Stimulated activated CD4-positive, alpha-beta T cell treated with anti-CD3 and anti-CD28 coated beads, Interleukin-15, amount 100 ng/mL, for 48 hours (primary cell): ENCODE measurements around the gene RNASE12.
"Not testable (repeated sequence)": the region's sequence is repeated elsewhere in the genome, so short reads cannot be mapped to it uniquely, and the experiment has no call there.

Experiments used
- DNase-seq, 2 donors: peaks; one replicate each; pipeline ENCODE4 v3.0.0-alpha.2; 2020; ENCODE audit warnings: low read depth in 2 of 2

The RNASE12 gene, protein sequence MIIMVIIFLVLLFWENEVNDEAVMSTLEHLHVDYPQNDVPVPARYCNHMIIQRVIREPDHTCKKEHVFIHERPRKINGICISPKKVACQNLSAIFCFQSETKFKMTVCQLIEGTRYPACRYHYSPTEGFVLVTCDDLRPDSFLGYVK

DNA sequence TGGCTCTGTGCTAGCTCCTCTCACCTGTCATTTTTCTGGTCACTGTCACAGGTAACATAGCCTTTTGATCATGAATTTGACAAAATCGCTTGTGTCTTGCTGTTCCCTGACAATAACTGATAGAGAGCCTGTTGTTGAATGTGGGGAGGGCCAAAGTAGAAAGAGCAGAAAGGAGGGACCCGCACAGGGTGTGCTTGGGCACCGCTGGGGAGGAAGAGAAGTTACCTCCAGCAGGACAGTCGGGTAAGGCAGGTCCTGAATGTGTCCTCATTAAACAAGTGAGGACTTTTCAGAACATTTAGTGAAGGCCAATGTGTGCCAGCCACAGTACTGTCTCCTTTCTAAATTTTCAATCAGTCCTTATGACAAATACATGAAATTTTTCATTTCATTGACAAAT is at the start of gene RNASE12:
Gene RNASE12, minus strand, starts transcription at position 142 of the 400 bp plus-strand sequence. CDS start 653 bp downstream, outside the sequence.
- no peak for DNase-seq

DNA sequence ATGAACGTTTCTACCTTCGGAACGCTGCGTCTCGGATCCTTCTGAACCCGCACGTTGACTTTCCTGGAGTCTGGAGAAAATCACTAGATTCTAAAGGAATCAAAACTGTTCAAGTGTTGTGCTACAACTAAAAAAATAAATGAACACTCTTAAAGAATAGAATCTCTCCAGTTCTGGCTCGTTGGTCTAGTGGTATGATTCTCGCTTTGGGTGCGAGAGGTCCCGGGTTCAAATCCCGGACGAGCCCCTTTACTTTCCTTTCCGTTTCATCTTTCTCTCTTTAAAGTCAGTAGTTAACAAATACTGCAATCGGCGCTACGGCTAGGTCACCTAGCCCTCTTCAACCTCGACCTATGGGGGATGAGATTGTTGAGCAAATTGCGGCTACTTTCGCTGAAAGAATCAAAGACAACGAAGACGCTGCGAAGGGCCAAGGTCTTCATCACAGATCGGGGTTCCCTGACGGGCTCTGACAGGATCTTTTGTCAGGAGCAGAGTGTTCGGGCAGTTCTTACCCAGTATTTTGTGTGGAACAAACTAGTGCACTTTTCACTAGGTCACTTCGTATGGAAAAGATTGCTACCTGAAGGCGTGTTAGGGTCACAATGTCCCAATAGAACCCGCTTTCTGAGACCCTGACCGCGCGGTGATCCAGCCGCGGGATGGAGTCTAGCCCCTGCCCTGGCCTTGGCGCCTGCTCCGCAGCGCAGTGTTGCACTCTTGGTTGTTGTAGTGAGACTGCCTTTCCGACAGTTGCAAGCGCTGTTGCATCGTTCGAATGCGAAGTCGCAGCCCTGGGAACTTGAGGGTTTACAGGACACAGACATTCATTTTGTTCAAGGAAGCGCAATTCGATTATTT is 41.9 kb upstream of the RNASE12 start:
- peak; percentile 57 to 72 for DNase-seq

DNA sequence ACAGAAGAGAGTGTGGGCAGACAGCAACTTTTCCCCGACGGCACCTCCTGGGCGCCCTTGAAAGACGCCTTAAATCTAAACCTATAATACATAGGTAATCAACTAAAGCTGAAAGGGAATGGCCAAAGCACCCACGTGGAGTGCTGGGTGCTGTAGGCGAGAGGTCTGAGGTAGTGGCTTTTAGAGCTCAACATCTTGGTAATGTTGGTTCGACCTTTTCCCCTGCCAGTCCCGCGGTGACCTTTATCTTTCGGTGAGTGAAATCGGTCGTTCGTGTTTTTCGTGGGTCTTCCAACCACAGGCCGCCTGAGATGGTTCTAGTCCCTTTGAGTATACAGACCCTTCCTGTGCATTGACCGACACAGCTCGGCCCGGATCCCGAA is 41.3 kb upstream of the RNASE12 start:
- no peak for DNase-seq

DNA sequence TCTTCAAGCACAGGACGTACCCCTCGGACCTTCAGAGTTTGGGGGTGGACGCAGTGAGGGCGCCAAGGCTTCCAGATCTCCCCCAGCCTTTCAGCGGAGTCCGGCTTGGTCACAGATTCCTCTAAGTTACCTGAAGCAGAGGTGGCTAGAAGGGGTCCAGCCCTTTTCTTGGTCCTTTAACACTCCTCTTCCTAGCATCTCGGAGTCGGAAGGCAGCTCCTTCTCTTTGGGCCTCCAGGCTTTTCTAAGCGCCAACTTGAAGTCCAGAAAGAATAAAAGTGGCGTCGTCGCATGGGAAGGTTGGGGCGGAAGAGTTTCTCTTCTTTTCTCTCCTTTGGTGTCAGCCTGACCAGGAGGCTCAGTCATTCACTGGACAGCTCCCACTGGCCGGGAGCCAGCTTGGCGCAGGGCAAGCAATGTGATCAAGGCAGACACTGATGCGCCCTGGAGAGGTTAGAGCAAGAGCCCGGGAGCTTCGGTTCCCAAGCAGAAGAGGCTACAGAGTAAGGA is 40.8 kb upstream of the RNASE12 start:
- no peak for DNase-seq

DNA sequence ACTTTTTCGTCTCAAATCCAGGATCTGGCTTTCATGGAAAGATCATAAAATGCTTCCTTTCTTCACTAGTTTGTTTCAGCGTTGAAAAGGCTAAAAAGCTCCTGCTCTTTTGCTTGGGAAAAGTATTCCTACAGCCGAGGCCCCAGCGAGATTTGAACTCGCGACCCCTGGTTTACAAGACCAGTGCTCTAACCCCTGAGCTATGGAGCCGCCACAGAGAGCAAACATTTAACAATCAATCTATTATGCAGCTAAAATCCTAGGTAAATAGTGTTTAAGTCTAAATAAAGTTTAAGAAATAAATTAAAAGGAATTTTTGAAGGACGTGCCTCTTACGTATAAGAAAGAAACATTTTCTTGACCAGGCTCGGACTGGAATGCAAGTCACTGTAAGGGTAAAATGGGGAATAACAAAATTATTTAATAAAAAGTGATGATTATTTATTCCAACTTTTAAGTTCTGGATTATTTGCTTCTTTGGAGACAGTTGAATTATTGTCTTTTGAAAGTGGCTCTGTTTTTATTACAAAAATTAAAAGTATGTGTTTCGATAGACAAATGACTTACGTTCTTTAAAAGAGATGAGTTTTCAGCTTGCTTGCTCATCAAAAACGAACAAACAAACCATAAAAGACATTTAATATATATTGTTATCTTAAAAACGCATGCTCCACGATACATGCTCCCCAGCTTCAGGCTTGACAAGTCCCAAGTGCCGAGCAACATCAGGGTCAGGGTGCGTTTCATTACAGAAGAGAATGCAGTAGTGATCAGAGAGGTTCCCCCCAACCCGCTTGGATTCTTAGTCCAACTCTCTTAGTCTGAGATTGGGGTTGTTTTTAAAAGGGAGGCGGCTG is 40.1 kb upstream of the RNASE12 start:
- DNase-seq: no peak

DNA sequence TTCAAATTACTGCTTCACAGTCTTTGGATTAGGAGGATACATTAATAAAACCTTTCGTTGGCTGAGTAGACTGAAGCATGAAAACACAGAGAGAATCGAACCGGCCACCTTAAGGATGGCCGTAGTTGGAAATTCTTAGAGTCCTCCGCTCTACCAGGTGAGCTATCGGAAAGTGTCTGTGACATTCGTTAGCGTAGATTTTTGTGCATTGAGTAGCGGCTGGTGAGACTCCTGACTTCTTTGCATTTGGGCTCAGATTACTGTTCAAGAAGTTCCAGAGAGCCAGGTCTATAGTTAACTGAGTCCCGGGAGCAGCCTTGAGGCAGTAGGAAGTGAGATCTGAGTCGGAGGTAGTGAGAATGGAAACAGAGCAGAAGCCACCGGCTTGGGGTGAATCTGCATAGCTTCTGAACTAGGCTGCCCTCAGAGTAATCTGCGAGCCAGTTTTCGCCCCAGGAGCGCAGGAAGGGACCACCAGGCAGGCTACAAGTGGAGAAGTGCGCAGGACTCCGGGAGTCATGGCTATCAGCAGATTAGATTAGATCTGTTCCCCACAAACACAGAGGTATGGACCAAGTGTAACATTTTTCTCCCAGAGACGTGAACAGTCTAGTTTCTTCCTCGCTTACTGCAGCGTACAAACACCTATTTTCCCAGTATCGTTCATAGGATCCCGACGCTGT is 39.3 kb upstream of the RNASE12 start:
- DNase-seq: no peak

DNA sequence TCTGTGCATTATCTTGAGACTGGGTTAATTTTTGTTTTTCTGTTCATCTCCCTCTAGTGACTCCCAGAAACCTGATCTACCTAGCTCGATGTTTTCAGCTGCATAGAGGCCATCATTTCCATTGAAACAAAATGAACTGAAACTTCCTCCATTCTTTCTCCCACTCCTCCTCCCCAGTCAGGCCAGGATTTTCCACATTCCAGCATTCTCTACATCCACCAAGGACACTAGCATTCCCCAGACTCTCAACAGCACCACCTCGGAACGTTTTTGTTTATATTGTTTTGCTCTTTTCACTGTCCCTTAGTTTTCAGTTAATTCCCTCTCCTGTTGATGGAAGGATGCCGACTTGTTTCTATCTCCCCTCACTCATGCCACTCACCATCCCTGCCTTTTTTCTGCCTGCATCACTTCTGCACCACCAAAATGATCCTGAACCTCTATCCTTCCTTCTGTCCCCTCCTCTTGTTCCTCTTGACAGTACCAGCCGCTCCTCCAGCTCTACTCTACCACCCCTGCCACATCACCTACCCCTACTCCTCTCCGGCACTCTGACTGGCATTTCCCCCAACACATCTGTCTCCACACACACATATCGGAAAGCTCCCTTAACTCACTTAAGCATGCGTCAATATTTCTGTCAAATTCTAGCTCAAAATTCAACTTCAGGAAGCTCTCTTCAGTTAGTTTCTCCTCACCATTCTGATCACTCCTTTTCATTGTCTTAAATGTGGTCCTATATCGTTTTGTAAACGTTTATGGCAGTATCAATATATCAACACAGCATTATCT is 37.1 kb upstream of the RNASE12 start:
- no peak for DNase-seq

DNA sequence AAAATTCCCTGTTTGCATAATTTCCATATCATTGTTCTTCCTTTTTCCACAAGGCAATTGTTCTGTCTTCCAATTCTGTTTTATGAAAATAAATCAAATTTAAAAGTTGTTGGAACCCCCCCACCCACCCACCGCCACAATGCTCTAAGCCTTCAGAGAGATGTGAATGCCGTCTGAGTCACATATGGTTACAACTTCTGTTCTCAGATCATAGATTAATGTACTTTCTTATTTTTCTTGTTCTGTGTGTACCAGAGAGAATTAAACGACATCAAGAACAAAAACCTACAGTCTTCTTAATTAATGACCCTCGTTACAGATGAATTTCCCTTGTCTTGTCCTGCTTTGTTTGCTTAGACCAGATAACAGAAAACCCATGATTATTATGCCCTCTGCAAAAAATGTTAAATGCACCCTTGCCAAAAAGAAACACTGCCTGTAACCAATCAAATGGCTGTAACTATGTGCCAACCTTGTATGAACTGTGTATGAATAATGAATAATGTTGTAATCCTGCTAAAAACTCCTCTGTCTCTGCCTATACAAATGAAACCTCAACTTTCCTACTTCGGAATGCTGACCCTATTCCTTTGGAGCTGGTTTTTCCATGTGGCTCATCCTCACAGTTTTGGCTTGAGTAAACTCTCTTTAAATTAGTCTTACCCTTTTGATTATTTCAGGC is 36.3 kb upstream of the RNASE12 start:
- no peak for DNase-seq

DNA sequence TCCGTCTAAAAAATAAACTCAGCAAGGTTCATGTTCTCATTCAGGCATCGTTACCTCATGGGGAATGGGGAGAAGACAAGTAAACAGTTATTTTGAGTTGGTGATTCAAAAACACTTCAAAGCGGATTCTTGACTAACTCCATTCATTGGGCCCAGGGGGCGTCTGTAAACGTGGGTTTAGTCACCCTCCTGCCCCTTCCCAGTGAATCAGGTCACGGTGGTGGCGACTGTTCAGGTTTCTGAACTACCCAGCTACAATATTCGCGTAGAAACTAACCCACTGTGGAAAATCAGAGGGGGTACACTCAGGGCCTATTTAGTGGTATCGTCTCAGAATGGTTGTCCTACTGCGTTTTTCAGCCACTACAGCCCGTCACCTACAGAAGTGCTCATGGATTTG is 35.1 kb upstream of the RNASE12 start:
- no peak for DNase-seq

DNA sequence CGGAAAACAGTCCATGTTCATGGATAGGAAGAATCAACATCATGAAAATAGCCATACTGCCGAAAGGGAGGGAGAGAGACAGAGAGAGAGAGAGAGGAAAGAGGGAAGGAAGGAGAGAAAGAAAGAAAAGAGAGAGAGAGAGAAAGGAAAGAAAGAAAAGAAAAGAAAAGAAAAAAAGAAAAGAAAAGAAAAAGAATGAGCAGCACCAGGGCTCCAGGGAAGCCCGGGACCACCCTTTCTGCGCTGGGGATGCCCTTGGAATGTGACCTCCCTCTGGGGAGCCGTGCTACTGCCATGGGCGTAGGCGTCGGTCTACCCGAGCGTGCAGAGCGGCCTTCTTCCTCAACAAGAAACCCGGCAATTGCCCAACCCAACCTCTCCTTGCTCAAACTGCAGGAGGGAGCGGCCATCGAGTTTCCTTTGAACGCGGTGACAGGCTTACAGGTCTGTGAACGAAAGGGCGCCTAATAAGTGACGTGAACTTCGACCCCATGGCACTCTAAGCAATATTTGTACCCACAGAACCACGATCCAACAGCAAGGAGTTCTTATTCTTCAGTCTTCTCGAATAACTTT is 33.4 kb upstream of the RNASE12 start:
- no peak for DNase-seq

DNA sequence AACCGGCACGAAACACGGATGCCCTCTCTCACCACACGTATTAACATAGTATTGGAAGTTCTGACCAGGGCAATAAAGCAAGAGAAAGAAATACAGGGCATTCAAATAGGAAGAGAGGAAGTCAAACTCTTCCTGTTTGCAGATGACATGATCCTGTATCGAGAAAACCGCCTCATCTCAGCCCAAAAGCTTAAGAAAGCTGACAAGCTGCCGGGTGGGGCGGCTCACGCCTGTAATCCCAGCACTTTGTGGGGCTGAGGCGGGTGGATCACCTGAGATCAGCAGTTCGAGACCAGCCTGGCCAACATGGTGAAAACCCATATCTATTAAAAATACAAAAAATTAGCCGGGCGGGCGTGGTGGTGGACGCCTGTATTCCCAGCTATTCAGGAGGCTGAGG is 32.6 kb upstream of the RNASE12 start:
- DNase-seq: no peak

DNA sequence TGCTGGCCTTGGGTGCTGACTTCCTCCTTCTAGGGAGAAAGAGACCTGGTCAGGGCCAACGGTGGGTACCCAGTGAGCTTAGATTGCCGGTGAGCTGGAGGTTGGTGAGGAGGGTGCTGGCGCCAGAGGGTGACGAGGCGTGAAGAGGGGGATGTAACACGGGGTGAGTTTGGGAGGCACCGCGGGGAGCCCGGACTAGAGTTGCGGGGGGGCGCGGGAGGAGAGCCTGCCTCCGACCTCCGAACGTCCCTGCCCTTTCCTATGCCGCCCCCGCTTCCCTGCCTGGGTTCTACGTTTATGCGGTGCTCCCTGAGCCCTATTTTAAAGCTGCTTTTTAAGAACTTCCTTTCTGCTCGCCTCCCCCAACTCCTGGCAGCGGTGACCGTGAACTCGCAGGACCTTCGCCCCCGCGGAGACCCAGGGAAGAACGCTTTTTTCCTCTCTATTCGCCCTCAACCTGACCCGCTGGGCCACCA is 31.7 kb upstream of the RNASE12 start:
- DNase-seq: no peak

DNA sequence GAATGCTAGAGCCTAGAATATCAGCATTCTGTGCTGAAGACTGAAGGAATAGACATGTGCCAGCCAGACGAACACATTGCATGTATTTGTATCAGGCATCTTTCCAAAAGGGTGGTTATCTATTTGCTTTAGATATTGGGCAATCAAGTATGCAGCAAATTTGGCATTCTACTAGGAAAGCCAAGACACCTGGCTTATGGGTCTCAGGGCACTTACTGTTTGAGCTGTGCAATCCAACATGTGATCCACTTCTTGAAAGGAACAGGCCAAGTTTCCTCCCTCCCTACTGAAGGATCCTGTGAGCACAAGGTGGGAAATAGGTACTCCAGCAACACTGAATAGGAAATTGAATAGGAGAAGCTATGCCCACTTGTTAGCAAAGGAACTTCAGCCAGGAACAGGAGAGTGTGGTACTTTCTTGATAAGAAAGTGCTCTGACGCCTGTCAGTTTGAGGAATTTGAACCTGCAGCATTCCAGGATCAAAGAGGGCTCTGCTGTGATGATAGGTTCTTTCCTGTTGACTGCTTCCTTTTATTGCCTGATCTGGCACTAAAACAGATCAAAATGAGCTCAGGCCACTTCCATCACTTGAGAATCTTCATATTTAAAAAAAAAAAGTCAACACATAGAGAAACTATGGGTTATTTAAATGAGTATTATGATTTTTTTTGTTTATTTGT is 29.8 kb upstream of the RNASE12 start:
- no peak for DNase-seq

DNA sequence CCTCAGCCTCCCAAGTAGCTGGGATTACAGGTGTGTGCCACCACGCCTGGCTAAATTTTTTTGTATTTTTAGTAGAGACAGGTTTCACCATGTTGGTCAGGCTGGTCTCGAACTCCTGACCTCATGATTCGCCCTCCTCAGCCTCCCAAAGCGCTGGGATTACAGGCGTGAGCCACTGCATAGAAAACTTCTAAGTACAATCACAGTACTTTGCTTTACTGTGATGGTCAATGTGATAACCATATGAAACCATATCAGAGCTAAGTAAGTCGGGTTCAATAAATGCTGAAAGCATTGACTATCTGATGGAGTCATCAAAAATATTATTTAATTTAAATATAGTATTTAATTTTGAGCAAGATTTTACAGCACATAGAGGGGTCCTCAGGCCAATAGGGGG is 28.5 kb upstream of the RNASE12 start:
- not testable (repeated sequence) for DNase-seq

DNA sequence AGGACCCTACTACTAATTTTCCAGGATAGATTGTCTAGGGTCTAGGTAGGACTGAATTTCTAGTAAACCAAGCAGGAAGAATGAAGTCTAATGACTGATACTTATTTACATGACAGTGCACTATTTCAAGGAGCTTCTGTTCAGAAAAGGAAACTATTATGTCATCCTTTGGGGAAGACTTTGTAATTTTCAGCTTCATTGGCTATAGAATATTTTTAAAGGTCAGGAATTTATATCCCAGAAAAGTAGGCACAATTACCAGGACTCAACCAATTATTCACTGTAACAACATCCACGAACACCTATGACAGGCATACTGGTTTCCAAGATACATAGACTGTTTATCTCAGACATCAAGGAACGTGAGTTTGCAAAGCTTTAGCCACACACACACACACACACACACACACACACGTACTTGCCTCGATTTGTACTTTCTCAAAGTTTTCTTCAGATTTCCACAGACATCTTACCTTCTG is 27.1 kb upstream of the RNASE12 start:
- no peak for DNase-seq

DNA sequence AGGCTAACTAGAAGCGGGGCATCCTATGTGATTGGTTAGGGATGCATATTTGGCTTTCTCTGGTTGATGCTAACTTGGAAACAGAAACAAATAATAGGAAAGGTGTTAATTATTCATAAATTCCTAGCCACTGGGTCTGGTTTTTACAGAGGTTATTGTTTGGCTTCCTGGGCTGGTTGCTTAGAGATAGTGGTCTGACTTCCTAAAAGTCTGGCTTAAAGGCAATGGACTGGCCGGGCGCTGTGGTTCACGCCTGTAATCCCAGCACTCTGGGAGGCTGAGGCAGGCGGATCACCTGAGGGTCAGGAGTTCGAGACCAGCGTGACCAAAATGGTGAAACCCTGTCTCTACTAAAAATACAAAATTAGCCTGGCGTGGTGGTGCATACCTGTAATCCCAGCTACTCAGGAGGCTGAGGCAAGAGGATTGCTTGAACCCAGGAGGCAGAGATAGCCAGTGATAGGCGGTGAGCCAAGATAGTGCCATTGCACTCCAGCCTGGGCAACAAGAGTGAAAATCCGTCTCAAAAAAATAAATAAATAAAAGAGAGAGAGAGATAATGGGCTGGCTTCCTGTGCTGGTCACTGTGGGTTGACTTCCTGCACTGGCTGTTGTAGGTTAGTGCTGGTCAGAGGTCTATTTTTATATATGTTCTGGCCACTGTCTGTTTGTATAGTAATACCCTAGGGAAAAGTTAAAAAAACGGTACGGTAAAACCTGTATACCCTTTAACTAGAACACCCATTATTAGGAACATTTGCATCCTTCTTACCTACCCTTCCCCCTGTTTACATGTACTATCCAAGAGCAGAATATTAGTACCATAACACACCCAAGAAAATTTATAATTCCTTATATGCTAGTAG is 26.2 kb upstream of the RNASE12 start:
- DNase-seq: no peak

DNA sequence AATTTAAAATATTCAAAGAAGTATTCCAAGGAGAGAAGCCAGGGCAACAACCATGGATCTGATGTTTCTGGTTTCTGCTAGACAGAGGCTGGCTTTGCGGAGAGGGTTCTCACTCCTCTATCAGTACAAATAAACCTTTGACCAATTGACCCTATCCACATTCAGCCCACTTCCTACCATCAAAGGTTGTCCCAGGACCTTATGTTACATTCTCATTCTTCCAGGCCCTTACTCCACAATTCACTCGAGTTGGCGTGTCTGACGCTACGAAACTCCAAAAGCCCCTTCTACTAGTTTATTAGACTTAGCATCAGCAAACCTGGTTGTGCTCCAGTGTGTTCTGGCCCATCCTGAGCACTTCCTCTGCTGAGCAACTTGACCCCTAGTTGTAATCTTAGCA is 24.8 kb upstream of the RNASE12 start:
- DNase-seq: no peak
